ENCODE results near the gene IL27RA. TPM values are rescaled to one million over a fixed set of nuclear protein-coding genes. Genes with fewer than 3 reads are reported as not detected.

The IL27RA gene
- total RNA-seq, 1 donor from 2014 or later = 76.6 TPM

DNA sequence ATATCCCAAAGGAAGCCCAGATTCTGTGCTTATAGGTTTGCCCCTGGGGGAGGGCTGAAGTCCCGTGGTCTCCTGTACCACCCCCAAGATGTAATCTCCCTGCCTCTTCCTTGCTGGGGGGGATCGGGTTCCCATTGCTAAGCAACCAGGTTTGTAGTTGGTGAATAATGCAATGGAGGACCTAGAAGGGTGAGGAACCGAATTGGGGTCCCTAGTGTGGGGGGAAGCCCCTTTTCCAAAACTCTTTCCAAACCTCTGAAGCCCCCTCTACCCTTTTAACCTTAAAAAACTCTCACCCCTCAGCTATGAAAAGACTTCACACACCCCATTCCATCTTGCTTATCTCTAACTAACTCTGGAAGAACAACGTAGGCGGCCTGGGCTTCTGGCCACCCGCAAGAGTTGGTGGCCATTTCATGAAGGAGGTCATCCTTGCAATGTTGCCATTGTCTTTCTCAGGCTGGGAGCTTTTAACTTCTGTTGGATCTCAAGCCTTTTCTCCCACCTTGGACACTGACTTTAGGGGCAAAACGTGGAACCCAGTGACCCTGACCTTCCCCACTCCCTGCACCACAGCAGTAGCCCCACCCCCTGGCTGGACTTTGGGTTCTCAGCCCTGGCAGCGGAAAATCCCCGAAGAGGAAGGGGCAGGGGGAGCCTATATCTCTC lies 29.7 kb downstream of the IL27RA start:
- Mint-ChIP-seq H3K36me3 (ENCODE audit: low read depth) (no peaks in the 10 kb centered on the region), H3K27ac (no peak overlapping the region), H3K9me3 (no peaks in the 10 kb centered on the region), H3K4me3 (ENCODE audit: low read depth) (no peak overlapping the region), H3K27me3 (ENCODE audit: low read depth) (peaks cover 36% of the 10 kb centered on the region), H3K4me1 (ENCODE audit: low read depth) (peaks cover 16% of the 10 kb centered on the region)
- no peak for DNase-seq (ENCODE audit: low spot score)
- intact Hi-C loops (cut with micrococcal nuclease) = no loop called here

DNA sequence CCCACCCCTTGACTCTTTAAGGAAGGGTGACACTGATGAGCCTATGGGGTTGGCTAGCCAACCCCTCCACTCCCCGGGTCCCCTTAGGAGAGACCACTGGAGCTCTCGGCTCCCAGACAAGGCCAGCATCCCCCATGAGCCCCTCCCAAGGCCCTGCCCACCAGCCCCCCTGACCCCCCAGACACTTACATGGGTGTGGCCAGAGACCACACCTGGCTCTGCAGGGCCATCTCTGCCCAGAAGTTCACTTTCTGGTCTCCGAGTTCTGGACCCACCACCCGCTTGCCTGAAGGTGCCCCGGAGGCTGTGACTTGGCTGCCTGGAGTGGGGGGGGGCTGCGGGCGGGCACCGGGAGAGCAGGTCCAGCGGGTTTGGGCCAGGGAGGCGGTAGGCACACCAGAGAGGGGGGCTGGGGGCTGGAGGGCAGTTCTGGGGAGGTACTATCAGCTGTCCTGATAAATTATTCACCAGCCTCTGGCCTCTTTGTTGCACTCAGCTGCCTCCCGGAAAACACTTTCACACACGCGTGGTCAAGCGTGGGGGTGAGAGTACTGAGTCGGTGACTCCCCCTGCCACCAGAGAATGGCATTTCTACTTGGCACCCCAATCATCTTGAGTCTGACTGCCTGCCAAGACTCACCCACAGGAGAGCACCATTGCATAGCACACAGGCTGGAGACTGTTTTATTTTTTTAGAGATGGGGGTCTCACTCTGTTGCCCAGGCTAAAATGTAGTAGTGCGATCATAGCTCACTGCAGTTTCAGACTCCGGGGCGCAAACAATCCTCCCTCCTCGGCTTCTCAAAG lies 30.4 kb downstream of the IL27RA start, which contains the start of gene PALM3:
TSS of gene PALM3 (minus strand) at position 326 of the 807 bp plus-strand sequence. CDS start at position 230, 96 bp downstream.
- Mint-ChIP-seq H3K27ac (no peak within 1 kb of the TSS), H3K4me1 (ENCODE audit: low read depth) (peaks cover 16% of the 10 kb centered on the region), H3K36me3 (ENCODE audit: low read depth) (no peaks in the 10 kb centered on the region), H3K27me3 (ENCODE audit: low read depth) (peaks cover 31% of the 10 kb centered on the region), H3K9me3 (no peaks in the 10 kb centered on the region), H3K4me3 (ENCODE audit: low read depth) (no peak within 1 kb of the TSS)
- no peak for DNase-seq (ENCODE audit: low spot score)
- intact Hi-C loops (cut with micrococcal nuclease) = no loop called here

DNA sequence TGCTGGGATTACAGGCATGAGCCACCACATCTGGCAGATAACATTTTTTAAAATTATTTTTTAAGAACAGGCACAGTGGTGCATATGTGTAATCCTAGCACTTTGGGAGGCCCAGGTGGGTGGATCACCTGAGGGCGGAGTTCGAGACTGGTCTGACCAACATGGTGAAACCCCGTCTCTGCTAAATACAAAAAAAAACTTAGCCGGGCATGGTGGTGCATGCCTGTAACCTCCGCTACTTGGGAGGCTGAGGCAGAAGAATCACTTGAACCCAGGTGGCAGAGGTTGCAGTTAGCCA lies 30.9 kb downstream of the IL27RA start:
- no peaks in the 10 kb centered on the region for H3K9me3 Mint-ChIP-seq
- no peak for DNase-seq (ENCODE audit: low spot score)
- peaks cover 16% of the 10 kb centered on the region for H3K4me1 Mint-ChIP-seq (ENCODE audit: low read depth)
- peaks cover 30% of the 10 kb centered on the region for H3K27me3 Mint-ChIP-seq (ENCODE audit: low read depth)
- no peaks in the 10 kb centered on the region for H3K36me3 Mint-ChIP-seq (ENCODE audit: low read depth)
- intact Hi-C loops (cut with micrococcal nuclease) = no loop called here
- no peak overlapping the region for H3K27ac Mint-ChIP-seq
- no peak overlapping the region for H3K4me3 Mint-ChIP-seq (ENCODE audit: low read depth)

- Mint-ChIP-seq H3K4me3 (ENCODE audit: low read depth) (no peak overlapping the region), H3K36me3 (ENCODE audit: low read depth) (no peaks in the 10 kb centered on the region), H3K4me1 (ENCODE audit: low read depth) (peaks cover 15% of the 10 kb centered on the region), H3K9me3 (no peaks in the 10 kb centered on the region), H3K27me3 (ENCODE audit: low read depth) (peaks cover 25% of the 10 kb centered on the region), H3K27ac (no peak overlapping the region)
- intact Hi-C loops (cut with micrococcal nuclease) = no loop called here
- no peak for DNase-seq (ENCODE audit: low spot score)
Observed at GRCh38 chr19:14063105-14063504, 31.5 kb downstream of the IL27RA start.

DNA sequence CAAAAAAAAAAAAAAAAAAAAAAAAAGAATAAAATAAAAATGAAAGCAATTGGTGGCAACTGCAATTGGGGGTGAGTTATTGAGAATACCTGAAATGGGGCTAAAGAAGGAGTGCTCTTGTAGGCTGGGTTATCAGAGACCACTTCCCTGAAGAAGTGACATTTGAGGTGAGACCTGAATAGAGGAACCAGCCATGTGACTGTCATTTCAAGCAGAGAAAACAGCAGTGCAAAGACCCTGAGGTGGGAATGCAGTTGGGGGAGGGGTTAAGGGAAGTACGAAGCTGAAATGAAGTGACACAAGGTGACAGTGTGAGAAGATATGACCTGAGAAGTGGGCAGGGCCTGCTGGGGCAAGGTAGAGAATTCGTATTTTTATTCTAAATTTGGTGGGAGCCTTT lies 34.6 kb downstream of the IL27RA start:
- Mint-ChIP-seq H3K9me3 (no peaks in the 10 kb centered on the region), H3K27me3 (ENCODE audit: low read depth) (peaks cover 4% of the 10 kb centered on the region), H3K4me3 (ENCODE audit: low read depth) (no peak overlapping the region), H3K27ac (no peak overlapping the region), H3K4me1 (ENCODE audit: low read depth) (peaks cover 5% of the 10 kb centered on the region), H3K36me3 (ENCODE audit: low read depth) (no peaks in the 10 kb centered on the region)
- intact Hi-C loops (cut with micrococcal nuclease) = no loop called here
- no peak for DNase-seq (ENCODE audit: low spot score)

GRCh38 chr19:14070268-14071050 lies 38.9 kb downstream of the IL27RA start:
- Mint-ChIP-seq H3K4me3 (ENCODE audit: low read depth) (peak overlapping the region; percentile 33), H3K4me1 (ENCODE audit: low read depth) (peaks cover 8% of the 10 kb centered on the region), H3K27me3 (ENCODE audit: low read depth) (peaks cover 2% of the 10 kb centered on the region), H3K9me3 (no peaks in the 10 kb centered on the region), H3K27ac (no peak overlapping the region), H3K36me3 (ENCODE audit: low read depth) (no peaks in the 10 kb centered on the region)
- DNase-seq (ENCODE audit: low spot score) = no peak
- intact Hi-C loops (cut with micrococcal nuclease) = loop anchor here (5.0 kb wide), 2 partner anchors 63 to 67 kb away; partner anchors contain the start of genes ASF1B and RFX1

DNA sequence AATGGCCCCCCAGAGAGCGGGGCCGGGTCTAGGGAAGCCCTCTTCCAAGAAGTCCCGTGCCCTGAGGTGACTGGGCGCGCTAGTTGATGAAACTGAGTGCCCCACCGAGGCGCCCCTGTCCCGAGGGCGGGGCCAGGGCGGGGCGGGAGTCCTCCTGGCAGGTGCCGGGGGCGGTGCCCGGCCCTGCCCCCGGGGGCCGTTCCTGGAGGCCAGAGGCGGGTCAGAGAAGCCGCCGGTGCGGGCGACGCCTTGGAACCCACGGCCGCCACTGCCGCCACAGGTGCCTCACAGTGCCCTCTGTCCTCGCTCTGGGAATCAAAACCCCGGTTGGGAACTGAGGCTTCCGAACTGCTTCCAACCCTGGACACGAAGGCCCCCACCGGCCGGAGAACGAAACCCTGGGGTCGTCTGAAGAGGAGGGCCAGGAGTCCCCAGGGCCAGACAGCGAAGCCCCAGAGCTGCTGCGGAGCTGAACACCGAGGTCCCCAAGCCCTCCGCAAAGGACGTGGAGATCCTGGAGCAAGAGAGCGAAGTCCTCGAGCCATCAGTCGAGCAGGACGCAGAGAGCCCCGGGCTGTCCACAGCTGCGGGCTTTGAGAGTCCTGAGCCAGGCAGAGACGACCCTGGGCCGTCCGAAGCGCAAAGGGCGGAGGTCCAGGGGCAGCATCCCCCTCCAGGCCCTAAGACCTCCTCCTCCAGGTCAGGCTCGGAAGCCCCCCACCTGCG lies 41.1 kb downstream of the IL27RA start, which contains the start of gene MISP3:
TSS of gene MISP3 (plus strand) at position 252 of the 726 bp plus-strand sequence. CDS start 524 bp downstream, outside the sequence.
- H3K27ac Mint-ChIP-seq = peak within 1 kb of the TSS; percentile 93
- no peaks in the 10 kb centered on the region for H3K36me3 Mint-ChIP-seq (ENCODE audit: low read depth)
- DNase-seq (ENCODE audit: low spot score) = peak; percentile 37
- no peaks in the 10 kb centered on the region for H3K9me3 Mint-ChIP-seq
- intact Hi-C loops (cut with micrococcal nuclease) = loop anchor here (1.0 to 5.0 kb wide), 5 partner anchors 9 to 65 kb away; partner anchors contain the start of genes ASF1B, PRKACA, RFX1 and SAMD1
- no peaks in the 10 kb centered on the region for H3K27me3 Mint-ChIP-seq (ENCODE audit: low read depth)
- H3K4me1 Mint-ChIP-seq (ENCODE audit: low read depth) = peaks cover 8% of the 10 kb centered on the region
- H3K4me3 Mint-ChIP-seq (ENCODE audit: low read depth) = peak within 1 kb of the TSS; percentile 97

GRCh38 chr19:14073261-14073924 lies 41.8 kb downstream of the IL27RA start:
- peak; percentile 77 for DNase-seq (ENCODE audit: low spot score)
- H3K27ac Mint-ChIP-seq = peak overlapping the region; percentile 93
- no peaks in the 10 kb centered on the region for H3K36me3 Mint-ChIP-seq (ENCODE audit: low read depth)
- H3K4me3 Mint-ChIP-seq (ENCODE audit: low read depth) = peak overlapping the region; percentile 97
- H3K4me1 Mint-ChIP-seq (ENCODE audit: low read depth) = peaks cover 8% of the 10 kb centered on the region
- H3K9me3 Mint-ChIP-seq = no peaks in the 10 kb centered on the region
- intact Hi-C loops (cut with micrococcal nuclease) = loop anchor here (1.0 to 5.0 kb wide), 5 partner anchors 8 to 66 kb away; partner anchors contain the start of genes ASF1B, PRKACA, RFX1 and SAMD1
- no peaks in the 10 kb centered on the region for H3K27me3 Mint-ChIP-seq (ENCODE audit: low read depth)

- Mint-ChIP-seq H3K9me3 (no peaks in the 10 kb centered on the region), H3K27me3 (ENCODE audit: low read depth) (no peaks in the 10 kb centered on the region), H3K27ac (peak overlapping the region; percentile 93), H3K4me3 (ENCODE audit: low read depth) (peak overlapping the region; percentile 97), H3K36me3 (ENCODE audit: low read depth) (no peaks in the 10 kb centered on the region), H3K4me1 (ENCODE audit: low read depth) (peaks cover 8% of the 10 kb centered on the region)
- DNase-seq (ENCODE audit: low spot score) = no peak
- intact Hi-C loops (cut with micrococcal nuclease) = loop anchor here (1.0 to 5.0 kb wide), 6 partner anchors 7 to 194 kb away; partner anchors contain the start of genes ASF1B, PRKACA, RFX1 and SAMD1
Observed at GRCh38 chr19:14073925-14074838, 42.6 kb downstream of the IL27RA start.

DNA sequence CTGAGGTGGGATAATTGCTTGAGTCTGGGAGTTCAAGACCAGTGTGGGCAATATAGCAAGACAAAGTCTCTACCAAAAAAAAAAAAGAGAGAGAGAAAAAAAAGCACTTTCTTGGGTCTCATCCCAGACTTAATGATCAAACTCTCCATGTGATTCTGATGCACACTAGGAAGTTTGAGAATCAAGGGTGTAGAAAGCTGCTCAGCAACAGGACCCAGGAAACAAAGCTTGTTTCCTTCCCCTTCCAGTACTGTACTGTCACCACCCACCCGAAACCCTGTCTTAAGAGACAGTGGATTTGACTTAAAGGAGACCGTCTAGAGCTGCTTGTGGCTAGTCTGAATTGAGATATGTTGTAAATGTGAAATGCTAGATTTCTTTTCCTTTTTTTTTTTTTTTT lies 46.8 kb downstream of the IL27RA start:
- Mint-ChIP-seq H3K4me1 (ENCODE audit: low read depth) (peaks cover 11% of the 10 kb centered on the region), H3K9me3 (no peaks in the 10 kb centered on the region), H3K36me3 (ENCODE audit: low read depth) (peaks cover 2% of the 10 kb centered on the region), H3K27ac (no peak overlapping the region), H3K4me3 (ENCODE audit: low read depth) (no peak overlapping the region), H3K27me3 (ENCODE audit: low read depth) (no peaks in the 10 kb centered on the region)
- DNase-seq (ENCODE audit: low spot score) = no peak
- intact Hi-C loops (cut with micrococcal nuclease) = no loop called here

All from activated T-helper 2 cell treated with anti-CD3 and anti-CD28 coated beads, Interferon-gamma antibody, Interleukin-2, Interleukin-4, amounts not matched to agents 10 μg/mL and 5 μg/mL and 100 μg/mL, durations not matched to agents 14 hours and 24 hours and 36 hours (primary cell).